AG04449 (cell line): ENCODE results near the gene GPSM3.

Experiments used
- CTCF ChIA-PET: fragments of 350-600 bp; formaldehyde crosslinking; extraction: SDS; loops from one replicate; lab custom pipeline; 2021; ENCODE audit warnings: antibody characterized with exemption; lab: Yijun Ruan, JAX
- POLR2A ChIA-PET: fragments of 400-600, 350-600 bp; formaldehyde crosslinking; extraction: SDS; loops from one replicate; lab custom pipeline; 2020; ENCODE audit warnings: antibody characterized with exemption, inconsistent platforms; lab: Yijun Ruan, JAX
- DNase-seq: peaks from one replicate; pipeline ENCODE4 v3.0.0-alpha.2; 2010; ENCODE audit warnings: low read depth, low spot score
- H3K4me3 ChIP-seq: 2 replicates; pipeline ENCODE4 v1.5.1; 2011; ENCODE audit warnings: low read depth, mild to moderate bottlenecking, control low read depth, low read length
- TF ChIP-seq, protein P1 (sequence below): IDR thresholded peaks from one replicate; pipeline ENCODE4 v1.5.1; 2011; ENCODE audit warnings: mild to moderate bottlenecking, moderate library complexity, low read length, control low read depth, inconsistent platforms; ENCODE audit not compliant: insufficient read depth; ENCODE audit errors: missing control alignments

GPSM3 gene

DNA sequence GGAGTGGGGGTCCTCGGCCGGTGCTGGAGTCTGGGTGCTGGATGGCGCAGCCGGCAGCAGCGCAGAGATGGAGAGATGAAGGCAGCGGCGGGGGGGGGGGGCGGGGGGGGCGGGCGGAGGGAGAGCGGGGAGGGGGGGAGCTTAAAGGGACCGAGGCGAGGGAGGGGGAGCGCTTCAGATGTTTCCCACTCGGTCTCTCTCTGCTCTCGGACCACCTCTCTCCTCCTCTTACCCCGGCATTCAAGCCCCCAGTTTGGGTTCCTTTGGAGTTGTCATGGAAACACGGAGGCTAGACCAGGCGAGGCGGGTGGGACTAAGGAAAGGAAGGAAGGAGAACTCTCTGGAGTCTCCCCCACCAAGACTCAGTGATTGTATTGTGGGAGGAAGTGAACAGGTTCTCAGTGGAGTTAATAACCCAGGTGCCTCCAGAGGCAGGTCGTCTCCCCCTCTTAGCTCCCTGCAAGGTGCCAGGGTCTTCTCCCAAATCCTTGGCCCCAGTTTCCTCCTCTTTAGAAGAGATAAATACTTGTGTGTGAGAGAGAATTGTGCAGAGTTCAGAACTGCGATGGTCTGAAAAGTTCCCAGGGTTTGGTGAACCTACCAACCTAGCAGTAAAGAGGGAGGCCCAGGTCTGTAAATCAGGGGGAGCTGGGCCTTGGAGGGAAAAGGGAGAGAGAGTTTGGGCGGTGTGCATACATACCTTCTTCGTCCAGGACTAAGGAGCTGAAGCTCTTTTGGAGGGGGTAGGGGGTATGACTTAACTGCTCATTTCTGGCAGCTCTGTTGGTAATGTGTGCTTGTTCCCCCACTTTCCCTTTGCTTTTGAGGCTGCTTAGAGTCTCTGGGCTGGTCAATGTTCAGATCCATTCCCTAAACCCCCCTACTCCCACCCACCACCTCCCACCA is 40.3 kb downstream of the GPSM3 start, which contains the start of gene PRRT1:
Gene PRRT1, minus strand, starts transcription at position 77 of the 906 bp plus-strand sequence. CDS start 112 bp downstream, outside the sequence.
- H3K4me3 ChIP-seq = peak within 1 kb of the TSS; percentile 90
- DNase-seq = no peak
- ChIA-PET CTCF (interaction anchor here (0.6 to 2.9 kb wide), 9 partner anchors 8 to 44 kb away, joined by 3 to 27 read pairs (median 4); partner anchors contain the start of genes ATF6B and FKBPL), POLR2A (interaction anchor here (0.6 to 1.0 kb wide), 3 partner anchors 12 to 24 kb away, joined by 3 to 4 read pairs (median 3); partner anchors contain the start of genes ATF6B and FKBPL)
- TF ChIP-seq, protein P1, sequence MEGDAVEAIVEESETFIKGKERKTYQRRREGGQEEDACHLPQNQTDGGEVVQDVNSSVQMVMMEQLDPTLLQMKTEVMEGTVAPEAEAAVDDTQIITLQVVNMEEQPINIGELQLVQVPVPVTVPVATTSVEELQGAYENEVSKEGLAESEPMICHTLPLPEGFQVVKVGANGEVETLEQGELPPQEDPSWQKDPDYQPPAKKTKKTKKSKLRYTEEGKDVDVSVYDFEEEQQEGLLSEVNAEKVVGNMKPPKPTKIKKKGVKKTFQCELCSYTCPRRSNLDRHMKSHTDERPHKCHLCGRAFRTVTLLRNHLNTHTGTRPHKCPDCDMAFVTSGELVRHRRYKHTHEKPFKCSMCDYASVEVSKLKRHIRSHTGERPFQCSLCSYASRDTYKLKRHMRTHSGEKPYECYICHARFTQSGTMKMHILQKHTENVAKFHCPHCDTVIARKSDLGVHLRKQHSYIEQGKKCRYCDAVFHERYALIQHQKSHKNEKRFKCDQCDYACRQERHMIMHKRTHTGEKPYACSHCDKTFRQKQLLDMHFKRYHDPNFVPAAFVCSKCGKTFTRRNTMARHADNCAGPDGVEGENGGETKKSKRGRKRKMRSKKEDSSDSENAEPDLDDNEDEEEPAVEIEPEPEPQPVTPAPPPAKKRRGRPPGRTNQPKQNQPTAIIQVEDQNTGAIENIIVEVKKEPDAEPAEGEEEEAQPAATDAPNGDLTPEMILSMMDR = no peak

DNA sequence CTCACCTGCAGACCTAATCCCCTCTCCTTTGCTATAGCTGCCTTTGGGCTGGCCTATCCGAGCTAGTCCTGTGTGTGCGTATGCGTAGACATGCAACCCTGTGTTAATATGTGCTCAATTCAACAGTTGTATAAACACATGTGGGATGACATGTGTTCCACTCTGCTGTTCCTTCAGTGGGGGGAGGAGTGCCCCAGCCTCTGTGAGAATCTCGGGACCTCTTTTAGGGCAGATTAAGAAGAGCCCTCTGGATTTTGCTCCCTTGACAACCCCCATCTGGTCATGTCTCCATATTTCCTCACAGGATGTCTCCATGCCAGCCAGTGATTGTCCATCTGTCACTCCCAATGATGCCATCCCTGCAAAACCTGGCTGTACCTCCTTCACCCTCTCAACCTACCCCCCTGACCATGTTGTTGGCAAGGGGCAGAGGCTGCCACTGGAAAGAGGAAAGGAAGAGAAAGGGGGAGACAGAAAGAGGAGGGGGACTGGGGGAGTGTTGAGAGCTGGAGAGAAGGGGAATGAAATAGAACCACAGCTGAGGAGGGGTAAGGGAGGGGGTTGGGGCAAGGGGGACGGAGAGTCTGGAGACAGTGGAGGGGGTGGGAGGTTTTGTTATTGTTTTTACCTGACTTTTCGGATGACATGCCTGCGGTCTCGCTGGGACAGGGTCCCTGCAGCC is 41.1 kb downstream of the GPSM3 start:
- POLR2A ChIA-PET = interaction anchor here (0.7 to 1.0 kb wide), 3 partner anchors 21 to 1124 kb away, joined by 3 to 4 read pairs (median 3); partner anchors contain the start of genes ATF6B and FKBPL
- TF ChIP-seq, protein P1 = no peak
- H3K4me3 ChIP-seq = peak overlapping the region; percentile 90
- no peak for DNase-seq
- CTCF ChIA-PET = interaction anchor here (0.6 to 2.9 kb wide), 5 partner anchors 18 to 37 kb away, joined by 3 to 27 read pairs (median 4); partner anchors contain the start of genes ATF6B and FKBPL

DNA sequence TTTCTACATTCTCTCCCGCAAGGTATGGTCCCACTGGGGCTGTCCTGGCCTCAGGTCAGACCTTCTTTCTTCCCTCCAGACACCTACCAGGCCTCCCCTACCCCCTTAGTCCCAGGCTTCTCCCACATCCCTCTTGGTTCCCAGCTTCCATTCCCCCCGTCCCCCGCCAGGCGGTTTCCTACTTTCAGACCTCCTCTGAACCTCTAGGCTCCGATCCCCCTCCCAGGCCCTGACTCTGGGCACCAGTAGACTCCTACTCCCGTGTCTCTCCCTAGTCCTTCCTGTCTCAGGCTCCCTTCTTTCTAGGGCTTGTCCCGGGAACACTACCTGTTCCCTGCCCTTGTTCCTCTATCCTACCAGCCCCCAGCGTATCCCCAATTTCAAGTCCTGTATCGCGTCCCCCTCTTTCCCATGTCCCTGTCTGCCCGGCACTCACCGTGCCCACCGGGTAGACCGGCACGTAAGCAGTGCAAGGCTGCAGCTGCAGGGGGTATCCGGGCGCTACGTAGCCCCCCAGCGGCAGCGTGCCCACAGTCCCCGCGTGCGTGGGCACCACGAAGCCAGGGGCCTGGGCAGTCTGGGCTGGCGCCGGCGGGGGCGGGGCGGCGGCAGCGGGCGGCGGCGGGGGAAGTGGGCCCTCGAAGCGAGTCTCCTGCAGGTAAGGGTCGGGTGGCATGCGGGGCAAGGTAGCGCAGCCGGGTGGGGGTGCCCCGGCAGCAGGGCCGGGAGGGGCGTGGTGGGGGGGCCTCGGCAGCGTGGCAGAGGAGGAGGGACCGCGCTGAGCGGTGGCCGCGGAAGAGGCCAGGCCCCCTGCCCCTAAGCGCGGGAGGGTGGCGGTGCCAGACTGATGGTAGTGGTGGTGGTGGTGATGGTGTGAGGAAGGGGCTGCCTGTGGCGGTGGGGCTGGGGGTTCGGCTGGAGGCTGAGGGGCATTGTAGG is 42.2 kb downstream of the GPSM3 start:
- DNase-seq = no peak
- ChIA-PET POLR2A (interaction anchor here (0.9 kb wide), 1 partner anchor 1125 kb away, joined by 3 read pairs; no protein-coding TSS in a partner anchor), CTCF (no interaction called here)
- peak overlapping the region; percentile 20; the same call in 1 of the 2 replicates for H3K4me3 ChIP-seq
- TF ChIP-seq, protein P1 = no peak

DNA sequence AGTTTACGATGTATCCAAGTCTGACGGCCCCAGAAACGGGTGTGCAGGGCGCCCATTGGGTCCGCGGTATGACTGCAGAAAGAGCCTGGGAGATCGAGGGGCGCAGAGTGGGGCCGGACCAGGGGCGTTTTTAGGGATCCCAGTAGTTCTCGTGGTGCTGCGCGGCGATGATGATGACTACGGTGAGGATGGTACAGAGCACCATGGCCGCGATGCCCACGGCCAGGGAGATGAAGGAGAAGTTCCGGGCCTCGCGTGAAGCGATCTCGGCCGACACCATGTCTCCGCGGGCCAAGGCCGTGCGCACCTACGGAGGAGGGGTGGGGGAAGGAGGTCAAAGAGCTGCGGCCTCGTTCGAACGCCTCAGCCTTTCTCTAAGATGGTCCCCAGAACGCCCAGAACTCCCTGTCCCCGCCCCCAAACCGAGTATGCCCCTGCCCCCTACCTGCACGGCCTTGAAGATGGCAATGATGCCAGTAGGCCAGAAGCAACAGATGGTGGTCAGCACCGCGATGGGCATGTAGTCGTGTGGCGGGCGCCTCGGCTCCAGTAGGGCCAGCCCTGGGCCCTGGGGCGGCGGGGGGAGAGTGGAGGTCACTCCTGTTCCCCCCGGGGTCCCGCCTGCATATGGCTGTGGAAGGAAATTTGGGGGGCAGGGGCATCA is 43.2 kb downstream of the GPSM3 start:
- TF ChIP-seq, protein P1 = no peak
- ChIA-PET POLR2A (no interaction called here), CTCF (no interaction called here)
- no peak overlapping the region for H3K4me3 ChIP-seq
- no peak for DNase-seq
